HG02571 (cell line): ENCODE results near the gene PEX14.
"Not testable (repeated sequence)": the region's sequence is repeated elsewhere in the genome, so short reads cannot be mapped to it uniquely, and the experiment has no call there.

Experiments
- ATAC-seq: cut with Tn5 transposase; IDR thresholded peaks from one replicate; pipeline ENCODE4 v1.9.1; 2021; ENCODE audit warnings: mild to moderate bottlenecking, moderate library complexity; ENCODE audit not compliant: unreplicated experiment

Gene PEX14

GRCh38 chr1:10474613-10475507, at the start of gene PEX14:
TSS of gene PEX14 (plus strand) at chr1:10474950. CDS start at chr1:10474967, 17 bp downstream.
- peak; percentile 50 for ATAC-seq

DNA sequence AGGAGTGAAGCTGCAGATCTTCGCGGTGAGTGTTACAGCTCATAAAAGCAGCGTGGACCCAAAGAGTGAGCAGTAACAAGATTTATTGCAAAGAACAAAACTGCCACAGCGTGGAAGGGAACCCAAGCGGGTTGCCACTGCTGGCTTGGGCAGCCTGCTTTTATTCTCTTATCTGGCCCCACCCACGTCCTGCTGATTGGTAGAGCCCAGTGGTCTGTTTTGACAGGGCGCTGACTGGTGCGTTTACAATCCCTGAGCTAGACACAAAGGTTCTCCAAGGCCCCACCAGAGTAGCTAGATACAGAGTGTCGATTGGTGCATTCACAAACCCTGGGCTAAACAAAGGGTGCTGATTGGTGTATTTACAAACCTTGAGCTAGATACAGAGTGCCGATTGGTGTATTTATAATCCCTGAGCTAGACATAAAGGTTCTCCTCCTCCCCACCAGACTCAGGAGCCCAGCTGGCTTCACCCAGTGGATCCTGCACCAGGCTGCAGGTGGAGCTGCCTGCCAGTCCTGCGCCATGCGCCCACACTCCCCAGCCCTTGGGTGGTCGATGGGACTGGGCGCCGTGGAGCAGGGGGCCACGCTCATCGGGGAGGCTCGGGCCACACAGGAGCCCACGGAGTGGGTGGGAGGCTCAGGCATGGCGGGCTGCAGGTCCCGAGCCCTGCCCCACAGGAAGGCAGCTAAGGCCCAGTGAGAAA, 48.8 kb upstream of the PEX14 start:
- ATAC-seq = not testable (repeated sequence)

- ATAC-seq = not testable (repeated sequence)
These were observed 48.3 kb upstream of the PEX14 start for GRCh38 chr1:10426535-10426848.

- ATAC-seq = no peak
These were observed 45.8 kb upstream of the PEX14 start for GRCh38 chr1:10428984-10429383.

GRCh38 chr1:10429868-10430215, 44.9 kb upstream of the PEX14 start:
- ATAC-seq = no peak

DNA sequence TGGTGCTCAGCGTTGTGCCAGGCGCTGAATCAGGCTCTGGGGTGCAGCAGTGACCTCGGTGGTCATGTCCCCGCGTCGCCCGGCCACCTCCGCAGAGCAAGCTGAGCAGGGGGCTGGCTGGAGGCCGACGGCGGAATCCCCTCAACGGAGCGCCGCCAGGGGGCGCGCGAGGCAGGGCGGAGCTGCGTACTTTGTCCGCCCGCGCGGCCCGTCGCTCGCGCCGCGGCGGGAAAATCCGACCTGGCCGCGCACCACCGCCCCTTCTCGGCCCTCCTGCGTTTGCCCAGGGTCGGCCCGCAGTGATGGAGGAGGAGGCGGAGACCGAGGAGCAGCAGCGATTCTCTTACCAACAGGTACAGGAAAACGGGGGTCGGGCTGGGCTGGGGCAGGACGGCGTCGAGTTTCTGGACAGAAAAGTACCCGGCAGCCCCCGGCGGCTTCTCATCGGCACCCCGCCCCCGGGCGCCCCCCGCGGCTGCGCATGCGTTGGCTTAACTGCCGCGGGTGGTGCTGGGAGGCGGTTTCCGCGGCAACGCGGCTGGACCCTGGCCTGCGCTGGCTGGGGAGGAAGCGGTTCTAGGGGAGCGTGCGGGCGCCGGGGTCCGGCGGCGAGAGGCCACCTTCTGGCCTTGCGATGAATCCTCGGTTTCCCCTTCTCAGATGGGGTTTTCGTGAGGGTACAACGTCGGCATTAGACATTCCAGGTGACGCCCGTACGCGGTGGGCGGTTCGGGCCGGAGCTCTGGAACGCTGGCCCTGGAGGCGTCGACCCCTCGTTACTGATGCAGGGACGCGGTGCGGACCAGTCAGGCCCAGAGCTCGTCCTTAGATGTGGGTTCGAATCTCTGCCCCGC, 44.3 kb upstream of the PEX14 start, which contains the start of gene CENPS:
CENPS (plus strand) TSS at position 218 of the 854 bp plus-strand sequence; CDS start at position 303, 85 bp downstream.
- ATAC-seq = peak; percentile 78

DNA sequence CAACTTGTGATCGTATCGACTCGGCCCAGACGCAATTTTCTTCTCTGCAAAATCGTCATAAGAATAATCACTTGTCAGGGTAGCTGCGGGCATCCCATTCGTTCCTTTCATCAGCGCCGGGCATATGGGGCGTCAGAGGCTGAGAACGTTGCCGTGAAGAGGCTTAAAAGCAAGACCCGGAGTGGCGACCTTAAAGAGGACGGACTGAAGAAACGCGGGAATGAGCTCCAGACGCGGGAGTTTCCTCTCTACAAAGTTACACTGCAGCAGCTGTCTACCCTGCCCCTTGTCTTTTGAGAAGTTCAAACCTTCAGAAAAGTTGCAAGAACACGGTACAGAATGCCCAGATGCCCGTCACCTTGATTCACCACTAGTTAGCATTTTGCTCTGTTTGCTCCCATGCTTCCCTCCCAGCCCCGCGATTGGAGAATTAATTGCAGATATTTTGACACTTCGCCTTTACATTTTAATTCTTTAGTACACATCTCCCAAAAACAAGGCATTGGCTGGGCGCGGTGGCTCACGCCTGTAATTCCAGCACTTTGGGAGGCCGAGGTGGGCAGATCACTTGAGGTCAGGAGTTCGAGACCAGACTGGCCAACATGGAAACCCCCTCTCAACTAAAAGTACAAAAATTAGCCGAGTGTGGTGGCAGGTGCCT, 43.5 kb upstream of the PEX14 start:
- no peak for ATAC-seq

DNA sequence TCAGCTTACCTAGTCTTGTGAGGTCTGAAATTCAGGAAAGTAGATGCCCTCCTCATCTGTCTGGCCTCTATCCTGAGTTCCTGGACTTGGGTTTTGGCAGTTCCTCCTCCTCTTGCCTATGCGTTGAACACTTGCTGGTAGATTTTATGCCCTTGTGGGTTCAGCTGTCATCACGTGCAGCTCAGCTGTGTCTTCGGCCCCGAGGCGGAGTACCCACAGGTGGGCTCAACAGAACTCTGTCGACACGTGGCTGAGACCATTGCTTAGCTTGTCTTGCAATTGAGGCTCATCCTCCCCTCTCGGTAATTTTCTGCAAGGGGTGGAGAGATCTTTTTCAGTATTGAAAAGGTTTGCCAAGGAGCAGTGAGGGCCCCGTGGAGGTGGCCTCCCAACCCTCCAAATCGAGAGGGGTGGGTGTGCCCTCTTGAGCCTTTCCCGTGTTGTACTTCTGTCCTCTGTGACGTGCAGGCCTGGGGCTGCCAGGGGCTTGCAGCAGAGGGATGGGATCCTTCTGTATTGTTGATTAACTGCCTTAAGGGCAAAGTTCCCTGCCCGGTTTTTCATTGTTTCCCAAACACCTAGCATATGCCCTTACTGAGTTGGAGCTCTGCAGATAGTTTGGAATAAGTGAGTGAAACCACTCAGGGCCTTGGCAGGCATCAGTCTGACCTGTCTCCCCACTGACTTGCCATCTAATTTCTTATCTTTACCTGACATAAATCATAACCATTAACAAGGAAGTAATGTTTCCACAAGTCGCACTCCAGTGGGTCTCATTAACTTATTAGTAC, 41.6 kb upstream of the PEX14 start:
- no peak for ATAC-seq

DNA sequence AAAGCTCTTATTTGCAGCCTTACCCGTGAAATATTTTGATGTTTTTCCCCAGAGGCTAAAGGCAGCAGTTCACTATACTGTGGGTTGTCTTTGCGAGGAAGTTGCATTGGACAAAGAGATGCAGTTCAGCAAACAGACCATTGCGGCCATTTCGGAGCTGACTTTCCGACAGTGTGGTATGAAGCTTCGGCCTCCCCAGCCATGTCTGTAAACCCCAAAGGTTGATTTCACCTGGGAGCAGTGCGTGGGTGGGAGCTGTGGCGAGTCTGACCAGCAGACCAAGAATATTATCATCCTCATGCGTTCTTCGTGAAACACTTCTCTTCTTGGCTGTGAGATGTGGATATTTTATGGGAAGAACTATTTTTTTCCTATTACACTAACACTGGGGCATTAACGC, 41.0 kb upstream of the PEX14 start:
- no peak for ATAC-seq

DNA sequence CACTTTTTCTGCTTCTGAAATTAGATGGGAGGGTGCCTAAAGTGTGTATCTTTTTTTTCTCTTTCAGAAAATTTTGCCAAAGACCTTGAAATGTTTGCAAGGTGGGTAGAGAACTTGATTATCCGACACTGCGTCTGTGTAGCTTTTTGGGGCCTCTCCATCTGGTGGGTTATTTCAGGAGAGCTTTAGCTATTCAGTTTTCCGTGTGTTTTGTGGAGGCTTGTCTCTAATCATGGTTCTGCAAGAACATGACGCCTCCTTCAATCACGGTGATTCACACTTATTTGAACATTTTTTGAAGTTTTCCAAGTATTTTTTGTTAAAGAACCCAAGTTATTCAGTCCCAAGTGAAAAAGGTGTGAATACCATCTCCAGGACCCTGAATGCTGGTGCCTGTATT, 40.2 kb upstream of the PEX14 start:
- no peak for ATAC-seq

DNA sequence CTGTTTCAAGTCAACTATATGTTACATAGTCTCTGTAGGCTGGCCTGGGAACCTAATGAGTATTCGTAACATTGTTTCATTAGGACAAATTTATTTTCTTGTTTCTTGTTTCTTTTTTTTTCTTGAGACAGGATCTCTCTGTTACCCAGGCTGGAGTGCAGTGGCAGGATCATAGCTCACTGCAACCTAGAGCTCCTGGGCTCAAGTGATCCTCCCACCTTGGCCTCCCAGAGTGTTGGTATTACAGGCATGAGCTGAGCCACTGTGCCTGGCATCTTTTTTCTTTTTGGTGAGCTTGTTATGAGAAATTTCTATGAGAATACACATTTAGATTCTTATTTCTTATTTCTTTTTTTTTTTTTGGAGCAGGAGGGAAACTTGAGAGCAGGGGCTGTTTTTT, 37.7 kb upstream of the PEX14 start:
- no peak for ATAC-seq

DNA sequence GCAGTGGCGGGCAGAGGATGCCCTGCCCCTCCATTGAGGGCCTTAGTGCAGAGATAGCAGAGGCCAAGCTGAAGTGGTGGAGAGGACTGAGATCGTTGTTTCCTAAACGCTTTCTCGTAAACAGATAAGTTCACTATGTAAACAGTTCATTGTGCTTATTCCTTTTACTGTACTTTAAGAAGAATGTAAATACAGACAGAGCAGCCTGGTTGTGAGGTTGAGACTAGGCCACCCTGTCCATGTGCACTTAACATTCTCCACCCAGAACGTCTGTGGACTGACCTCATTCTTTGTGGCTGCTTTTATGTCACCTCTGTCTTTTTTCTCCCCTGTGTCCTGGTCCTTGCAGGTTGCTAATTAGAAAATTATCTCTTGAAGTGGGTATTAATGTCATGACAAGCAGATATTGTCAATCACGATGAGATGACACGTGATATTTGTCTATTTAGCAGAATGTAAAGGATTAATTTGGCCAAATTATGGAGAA, 36.0 kb upstream of the PEX14 start:
- ATAC-seq = no peak

DNA sequence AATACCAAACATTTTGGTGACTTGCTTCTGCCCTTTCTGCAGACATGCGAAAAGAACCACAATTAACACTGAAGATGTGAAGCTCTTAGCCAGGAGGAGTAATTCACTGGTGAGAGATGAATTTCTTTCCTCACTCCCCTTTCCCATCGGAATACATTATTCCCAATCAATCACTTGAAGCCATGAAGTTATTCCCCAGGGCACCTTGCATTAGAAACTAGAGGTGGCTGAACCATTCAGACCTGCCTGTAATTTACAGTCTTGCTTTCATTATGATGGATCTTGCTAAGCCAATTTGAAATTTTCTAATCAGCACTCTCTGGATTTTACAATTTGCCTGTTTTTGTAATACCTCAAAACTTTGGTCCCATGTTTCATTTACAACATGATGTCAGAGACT, 34.4 kb upstream of the PEX14 start:
- ATAC-seq = no peak

DNA sequence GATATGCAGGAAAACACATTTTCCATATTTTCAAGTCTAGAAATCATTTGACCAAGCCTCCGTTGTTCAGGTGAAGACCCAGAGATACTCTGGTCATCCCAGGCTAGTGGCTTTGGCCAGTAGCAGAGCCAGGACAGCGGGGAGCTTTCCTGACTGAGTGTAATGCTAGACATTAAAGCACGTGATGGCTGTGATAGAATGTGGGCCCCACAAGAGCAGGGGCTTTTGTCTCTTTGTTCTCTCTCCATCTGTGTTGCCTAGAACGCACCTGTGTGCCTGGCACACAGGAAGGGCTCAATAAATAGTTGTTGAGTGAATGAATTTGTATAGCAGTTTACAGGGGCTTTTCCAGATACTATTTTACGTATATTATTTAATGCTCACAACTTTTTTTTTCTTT, 34.0 kb upstream of the PEX14 start:
- ATAC-seq = no peak

GRCh38 chr1:10444248-10444647, 30.5 kb upstream of the PEX14 start:
- no peak for ATAC-seq

- ATAC-seq = no peak
These were observed 29.9 kb upstream of the PEX14 start for GRCh38 chr1:10444795-10445397.

- ATAC-seq = no peak
These were observed 27.8 kb upstream of the PEX14 start for GRCh38 chr1:10446790-10447422.

- no peak for ATAC-seq
These were observed 25.0 kb upstream of the PEX14 start, which contains the start of gene CORT for GRCh38 chr1:10449751-10450150. TSS of gene CORT (plus strand) at chr1:10450031. CDS start at chr1:10450224, 193 bp downstream.
